Measurements from ENCODE around the gene RNF157. TPM values are rescaled to one million over a fixed set of nuclear protein-coding genes. Genes with fewer than 3 reads are reported as not detected.

Gene RNF157
- 2.4 and 4.9 TPM in 2 replicates for total RNA-seq

DNA sequence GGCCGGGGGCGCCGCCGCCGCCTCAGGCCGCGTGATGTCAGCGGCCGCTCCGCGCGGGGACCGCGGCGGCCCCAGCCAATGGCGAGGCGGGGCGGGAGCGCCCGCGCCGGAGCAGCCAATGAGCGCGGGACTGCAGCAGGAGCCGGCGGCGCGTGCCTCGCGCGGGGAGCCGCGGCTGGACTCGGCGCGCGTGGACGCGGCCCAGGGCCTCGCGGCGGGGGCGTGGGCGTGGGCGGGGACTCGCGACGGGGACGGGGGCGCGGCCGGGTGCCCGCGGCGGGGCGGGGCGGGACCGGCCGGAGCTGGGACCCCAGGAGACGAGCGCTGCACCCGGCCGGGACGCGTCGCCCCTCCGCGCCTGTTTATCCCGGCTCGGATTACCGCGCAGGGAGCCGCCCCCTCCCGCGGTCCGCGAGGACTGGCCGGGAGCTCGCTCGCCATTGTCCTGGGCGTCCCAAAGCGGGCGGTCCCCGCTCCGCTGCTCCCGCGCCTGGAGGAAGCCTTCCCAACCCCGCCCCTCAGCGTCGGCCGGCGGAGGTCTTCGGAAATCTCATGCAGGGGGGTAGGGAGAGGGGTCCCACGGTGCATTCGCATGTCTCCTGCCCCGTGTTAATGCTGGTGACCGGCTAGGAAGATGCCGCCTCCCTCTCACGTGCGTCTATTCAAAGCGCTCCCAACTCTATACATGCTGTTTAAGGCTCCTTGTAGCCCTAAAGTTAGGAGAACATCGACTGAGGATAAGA is at the start of gene RNF157:
Gene RNF157 (minus strand): TSS at position 33 of the 743 bp plus-strand sequence. CDS start 253 bp downstream, outside the sequence.

DNA sequence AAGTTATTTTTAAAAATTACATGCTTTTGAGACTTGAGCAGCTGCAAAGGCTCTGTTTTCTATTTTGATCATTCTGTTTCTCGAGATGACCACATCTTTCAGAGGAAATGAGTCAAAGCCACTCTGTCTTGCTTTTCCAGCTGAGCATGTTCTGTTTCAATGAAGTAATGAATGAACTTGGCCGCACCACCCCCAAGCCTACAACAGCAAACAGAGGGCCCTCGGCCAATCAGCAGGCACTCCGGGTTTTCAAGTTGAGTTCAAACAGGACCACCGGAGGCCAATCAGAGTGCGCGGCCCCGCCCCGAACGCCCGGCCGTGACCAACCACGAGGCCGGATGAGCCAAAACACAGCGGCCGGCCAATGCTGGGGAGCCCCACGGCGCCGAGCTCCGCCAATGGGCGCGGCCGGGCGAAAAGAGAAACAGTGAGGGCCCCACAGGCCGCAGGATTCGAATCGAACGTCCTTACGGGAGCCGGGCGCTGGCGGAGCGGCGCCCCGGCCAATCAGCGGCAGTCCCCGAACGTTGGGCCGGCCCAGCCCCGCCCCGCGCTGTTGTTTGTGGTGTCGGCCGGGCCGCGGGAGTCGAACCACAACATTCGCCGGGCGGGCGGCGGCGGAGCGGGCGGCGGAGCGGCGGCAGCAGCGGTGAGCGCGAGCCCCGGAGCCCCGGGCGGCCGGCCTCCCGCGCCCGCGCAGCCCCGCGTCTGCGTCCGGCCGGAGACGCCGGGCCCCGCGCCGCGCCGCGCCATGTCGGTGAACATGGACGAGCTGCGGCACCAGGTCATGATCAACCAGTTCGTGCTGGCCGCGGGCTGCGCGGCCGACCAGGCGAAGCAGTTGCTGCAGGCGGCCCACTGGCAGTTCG is 24.7 kb upstream of the RNF157 start, which contains the start of gene UBALD2:
Gene UBALD2 (plus strand): TSS at position 594 of the 869 bp plus-strand sequence. CDS start 158 bp downstream, at position 752.

GRCh38 chr17:76141212-76142038 is 98.9 kb downstream of the RNF157 start, which contains the start of gene FOXJ1:
Gene FOXJ1, minus strand, starts transcription at chr17:76141245. Its CDS starts 850 bp downstream, at chr17:76140395.

GRCh38 chr17:76103274-76104139 is 136.8 kb downstream of the RNF157 start, which contains the start of gene EXOC7:
Gene EXOC7, minus strand, starts transcription at chr17:76103787. Its CDS starts 95 bp downstream, at chr17:76103692.

Other genes starting within 250 kb of the RNF157 start
- 2.4 and 2.9 TPM in 2 replicates for gene CDK3, start 239.6 kb downstream of the RNF157 start, total RNA-seq
- 11.7 and 21.4 TPM in 2 replicates for gene EVPL, start 213.2 kb downstream of the RNF157 start, total RNA-seq
- gene SRP68, start 168.0 kb downstream of the RNF157 start, total RNA-seq: 33.8 and 41.1 TPM in 2 replicates
- 0.16 and 1.3 TPM in 2 replicates for gene GALR2, start 165.7 kb downstream of the RNF157 start, total RNA-seq
- gene ZACN, start 161.3 kb downstream of the RNF157 start, total RNA-seq: not detected in 2 replicates
- 64.9 and 77.6 TPM in 2 replicates for gene EXOC7, start 136.7 kb downstream of the RNF157 start, total RNA-seq
- gene FOXJ1, start 99.2 kb downstream of the RNF157 start, total RNA-seq: 0.81 and 5.8 TPM in 2 replicates
- 16.5 and 35.5 TPM in 2 replicates for gene UBALD2, start 24.9 kb upstream of the RNF157 start, total RNA-seq
- gene QRICH2, start 67.8 kb upstream of the RNF157 start, total RNA-seq: 1.6 and 1.9 TPM in 2 replicates
- 43.7 and 53.9 TPM in 2 replicates for gene PRPSAP1, start 113.4 kb upstream of the RNF157 start, total RNA-seq
- gene SPHK1, start 144.1 kb upstream of the RNF157 start, total RNA-seq: 24.1 and 96.6 TPM in 2 replicates
- gene UBE2O, start 212.7 kb upstream of the RNF157 start, total RNA-seq: 14.5 and 21.2 TPM in 2 replicates
- 0.25 TPM in 1 of 2 replicates, not detected in the other for gene AANAT, start 227.1 kb upstream of the RNF157 start, total RNA-seq

Data from mesangial cell (primary cell).